GM23338 (cell line): ENCODE measurements around the gene PITHD1. TPM values are rescaled to one million over a fixed set of nuclear protein-coding genes. Genes with fewer than 3 reads are reported as not detected.

Source experiments
- ATAC-seq: fragments of 200-7000 bp; cut with Tn5 transposase; 3 replicates; pipeline ENCODE4 v1.9.1; 2020
- DNase-seq: peaks from one replicate; pipeline ENCODE4 v3.0.0-alpha.2; 2015; ENCODE audit warnings: low spot score
- H2AFZ ChIP-seq: fragments of 200-600 bp; sonication (generic); 2 replicates; pipeline ENCODE4 v1.8.0; 2016; ENCODE audit warnings: antibody characterized with exemption, mild to moderate bottlenecking, moderate library complexity
- H3F3A ChIP-seq: fragments of 200-600 bp; sonication (generic); replicated peaks from 2 replicates; pipeline ENCODE4 v1.8.0; 2017; ENCODE audit warnings: antibody characterized with exemption, mixed run types, low read depth
- H3K27ac ChIP-seq: fragments of 200-600 bp; sonication (generic); 2 replicates; pipeline ENCODE4 v1.6.1; 2016; ENCODE audit warnings: low read depth
- H3K27me3 ChIP-seq: fragments of 200-600 bp; sonication (generic); 2 replicates; pipeline ENCODE4 v1.8.0; 2016; ENCODE audit warnings: mild to moderate bottlenecking, mixed run types, moderate library complexity; ENCODE audit not compliant: insufficient read depth
- H3K36me3 ChIP-seq: fragments of 200-600 bp; sonication (generic); 2 replicates; pipeline ENCODE4 v1.8.0; 2016; ENCODE audit warnings: mild to moderate bottlenecking; ENCODE audit not compliant: insufficient read depth
- H3K4me1 ChIP-seq: fragments of 200-600 bp; sonication (generic); 2 replicates; pipeline ENCODE4 v1.8.0; 2016; ENCODE audit warnings: mild to moderate bottlenecking, moderate library complexity; ENCODE audit not compliant: insufficient read depth
- H3K4me2 ChIP-seq: fragments of 200-600 bp; sonication (generic); 2 replicates; pipeline ENCODE4 v1.7.1; 2017; ENCODE audit warnings: mixed run types
- H3K4me3 ChIP-seq: fragments of 200-600 bp; sonication (generic); 2 replicates; pipeline ENCODE4 v1.6.1; 2016; ENCODE audit warnings: mixed run types
- H3K79me2 ChIP-seq: fragments of 200-600 bp; sonication (generic); replicated peaks from 2 replicates; pipeline ENCODE4 v1.8.0; 2017; ENCODE audit warnings: mild to moderate bottlenecking; ENCODE audit not compliant: insufficient read depth
- H3K9me2 ChIP-seq: fragments of 200-600 bp; sonication (generic); 2 replicates; pipeline ENCODE4 v1.8.0; 2017; ENCODE audit not compliant: insufficient read depth
- H4K20me1 ChIP-seq: fragments of 200-600 bp; sonication (generic); replicated peaks from 2 replicates; pipeline ENCODE4 v1.8.0; 2017; ENCODE audit warnings: mild to moderate bottlenecking; ENCODE audit not compliant: insufficient read depth
- H3K27ac Mint-ChIP-seq: 2 replicates; pipeline ENCODE4 v1.8.0; 2020; ENCODE audit warnings: inconsistent platforms, mild to moderate bottlenecking, moderate library complexity, mixed read lengths
- H3K27me3 Mint-ChIP-seq: 3 replicates; pipeline ENCODE4 v1.8.0; 2022; ENCODE audit warnings: low read depth, mild to moderate bottlenecking, moderate library complexity, mixed read lengths, inconsistent platforms; ENCODE audit not compliant: insufficient read depth, poor library complexity
- H3K36me3 Mint-ChIP-seq: 3 replicates; pipeline ENCODE4 v1.8.0; 2021; ENCODE audit warnings: low read depth, mild to moderate bottlenecking, inconsistent platforms, moderate library complexity, mixed read lengths
- H3K4me1 Mint-ChIP-seq: 3 replicates; pipeline ENCODE4 v1.8.0; 2020; ENCODE audit warnings: mild to moderate bottlenecking, inconsistent platforms, mixed read lengths
- H3K4me3 Mint-ChIP-seq: 3 replicates; pipeline ENCODE4 v1.8.0; 2021; ENCODE audit warnings: moderate library complexity, mild to moderate bottlenecking, inconsistent platforms, mixed read lengths
- H3K9me3 Mint-ChIP-seq: 3 replicates; pipeline ENCODE4 v1.8.0; 2020; ENCODE audit warnings: moderate library complexity, mild to moderate bottlenecking, inconsistent platforms, mixed read lengths
- CREB1 ChIP-seq: fragments of 250-450 bp; sonication (Bioruptor Pico); IDR thresholded peaks from 2 replicates; pipeline ENCODE4 v1.5.0; 2020; ENCODE audit warnings: low read depth, mild to moderate bottlenecking, moderate library complexity
- EZH2 ChIP-seq: fragments of 200-600 bp; sonication (generic); IDR thresholded peaks from one replicate; pipeline ENCODE4 v1.8.0; 2017; ENCODE audit warnings: antibody characterized with exemption, mild to moderate bottlenecking, low read depth; ENCODE audit not compliant: unreplicated experiment
- EZH2phosphoT487 ChIP-seq: fragments of 200-600 bp; sonication (generic); IDR thresholded peaks from one replicate; pipeline ENCODE4 v1.8.1; 2018; ENCODE audit warnings: antibody characterized with exemption; ENCODE audit not compliant: unreplicated experiment
- JUNB ChIP-seq: IDR thresholded peaks from one replicate; pipeline ENCODE4 v1.6.1; 2016; ENCODE audit warnings: antibody characterized with exemption; ENCODE audit not compliant: unreplicated experiment
- NANOG ChIP-seq: IDR thresholded peaks from 2 replicates; pipeline ENCODE4 v1.6.1; 2016; ENCODE audit warnings: antibody characterized with exemption, borderline replicate concordance
- POLR2AphosphoS5 ChIP-seq: IDR thresholded peaks from 2 replicates; pipeline ENCODE4 v1.6.1; 2016; ENCODE audit warnings: antibody characterized with exemption, low read depth
- STAT1 ChIP-seq: IDR thresholded peaks from one replicate; pipeline ENCODE4 v1.6.1; 2016; ENCODE audit warnings: antibody characterized with exemption; ENCODE audit not compliant: unreplicated experiment
- ZNF114 ChIP-seq: fragments of 250-450 bp; sonication (Bioruptor Pico); IDR thresholded peaks from 2 replicates; pipeline ENCODE4 v1.5.0; 2020; ENCODE audit warnings: mild to moderate bottlenecking, moderate library complexity
- polyA plus RNA-seq: library from polyadenylated mRNA; unstranded; fragments of >200 nt; fragmentation: Nextera tagmentation; extraction: Ambion mirVana; gene quantifications from 2 replicates; pipeline ENCODE4 v1.2.1, GENCODE V29; 2016
- total RNA-seq: library from RNA; depleted of rRNA; stranded (reverse); fragments of >200 nt; shearing (Covaris generic); gene quantifications from 2 replicates; pipeline ENCODE4 v1.2.3, GENCODE V29; 2014
- TF ChIP-seq, protein P1 (sequence below): IDR thresholded peaks from 2 replicates; pipeline ENCODE4 v1.6.1; 2016; ENCODE audit warnings: antibody characterized with exemption
- TF ChIP-seq, protein P2 (sequence below), 2 experiments: fragments of 200-600 bp in 1 of 2; sonication (generic) in 1 of 2; conservative IDR thresholded peaks; 2 replicates each; pipeline versions ENCODE4 v1.5.1 to v1.6.1; 2016 to 2017; ENCODE audit warnings: antibody characterized with exemption in 2 of 2, low read depth in 2 of 2, mild to moderate bottlenecking in 2 of 2, moderate library complexity in 1 of 2

Gene PITHD1
- total and polyA plus RNA-seq, 2 experiments from 2014 or later, result 52.9 to 99.0 TPM

DNA sequence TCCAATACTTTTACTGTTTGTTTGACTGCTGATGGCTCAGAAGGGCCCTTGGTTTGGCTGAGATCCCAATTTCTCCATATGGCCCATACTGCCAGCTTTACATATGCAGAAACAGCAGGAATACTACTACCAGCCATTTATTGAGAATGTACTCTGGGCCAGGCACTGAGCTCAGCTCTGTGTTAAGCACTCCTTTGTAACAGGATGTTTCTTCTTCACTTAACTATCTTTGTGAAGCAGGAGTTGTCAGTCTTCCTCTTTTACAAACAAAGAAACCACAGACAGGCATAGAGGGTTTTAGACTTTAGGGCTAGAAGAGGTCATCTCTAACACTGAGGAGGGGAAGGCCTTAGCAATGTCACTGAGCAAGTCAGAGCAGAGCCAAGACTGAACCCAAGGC lies 38.7 kb downstream of the PITHD1 start:
- Histone ChIP-seq H2AFZ (no peak overlapping the region), H4K20me1 (no peaks in the 10 kb centered on the region), H3K27ac (no peak overlapping the region), H3K9me2 (no peaks in the 10 kb centered on the region), H3K4me3 (no peak overlapping the region), H3K27me3 (no peaks in the 10 kb centered on the region), H3K4me2 (no peak overlapping the region), H3K79me2 (no peaks in the 10 kb centered on the region), H3F3A (no peaks in the 10 kb centered on the region), H3K4me1 (no peaks in the 10 kb centered on the region), H3K36me3 (no peaks in the 10 kb centered on the region)
- ATAC-seq (no peak), DNase-seq (no peak)
- TF ChIP-seq STAT1 (no peak), JUNB (no peak), ZNF114 (CRISPR knock-in tag) (no peak), CREB1 (no peak), EZH2phosphoT487 (no peak), NANOG (no peak), POLR2AphosphoS5 (no peak)
- TF ChIP-seq, protein P1, sequence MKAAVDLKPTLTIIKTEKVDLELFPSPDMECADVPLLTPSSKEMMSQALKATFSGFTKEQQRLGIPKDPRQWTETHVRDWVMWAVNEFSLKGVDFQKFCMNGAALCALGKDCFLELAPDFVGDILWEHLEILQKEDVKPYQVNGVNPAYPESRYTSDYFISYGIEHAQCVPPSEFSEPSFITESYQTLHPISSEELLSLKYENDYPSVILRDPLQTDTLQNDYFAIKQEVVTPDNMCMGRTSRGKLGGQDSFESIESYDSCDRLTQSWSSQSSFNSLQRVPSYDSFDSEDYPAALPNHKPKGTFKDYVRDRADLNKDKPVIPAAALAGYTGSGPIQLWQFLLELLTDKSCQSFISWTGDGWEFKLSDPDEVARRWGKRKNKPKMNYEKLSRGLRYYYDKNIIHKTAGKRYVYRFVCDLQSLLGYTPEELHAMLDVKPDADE, result no peak
- no peaks in the 10 kb centered on the region for H3K36me3 Mint-ChIP-seq
- no peaks in the 10 kb centered on the region; the same call in 2 of the 3 replicates for H3K9me3 Mint-ChIP-seq
- peaks cover 5% of the 10 kb centered on the region for H3K27me3 Mint-ChIP-seq
- H3K27ac Mint-ChIP-seq, result no peak overlapping the region
- H3K4me3 Mint-ChIP-seq, result no peak overlapping the region
- H3K4me1 Mint-ChIP-seq, result no peaks in the 10 kb centered on the region

DNA sequence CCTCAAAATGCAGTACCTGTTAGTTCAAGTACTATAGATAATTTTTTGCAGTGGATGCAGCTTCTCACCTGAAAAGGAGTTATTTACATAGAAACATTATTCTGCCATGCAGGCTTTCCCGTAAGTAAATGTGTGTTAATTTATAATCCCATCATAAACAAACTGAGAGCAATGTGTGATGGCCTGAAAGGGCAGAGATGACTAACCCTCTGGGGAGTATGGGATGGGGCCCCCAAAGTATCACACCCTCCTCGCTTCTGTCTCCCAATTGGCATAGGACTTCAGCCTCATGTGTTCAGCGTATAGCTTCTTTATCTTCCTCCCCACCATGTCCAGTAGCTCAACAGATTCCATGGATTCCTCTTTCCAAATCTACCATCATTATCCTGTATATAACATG lies 39.4 kb downstream of the PITHD1 start:
- DNase-seq (no peak), ATAC-seq (no peak)
- Mint-ChIP-seq H3K36me3 (no peaks in the 10 kb centered on the region), H3K27me3 (peaks cover 5% of the 10 kb centered on the region), H3K27ac (no peak overlapping the region), H3K4me1 (no peaks in the 10 kb centered on the region), H3K4me3 (no peak overlapping the region), H3K9me3 (no peaks in the 10 kb centered on the region; the same call in 2 of the 3 replicates)
- no peaks in the 10 kb centered on the region for H4K20me1 ChIP-seq
- H3K27me3 ChIP-seq, result no peaks in the 10 kb centered on the region
- no peak overlapping the region for H3K27ac ChIP-seq
- H2AFZ ChIP-seq, result no peak overlapping the region
- H3K4me3 ChIP-seq, result no peak overlapping the region
- no peaks in the 10 kb centered on the region for H3F3A ChIP-seq
- no peaks in the 10 kb centered on the region for H3K36me3 ChIP-seq
- no peaks in the 10 kb centered on the region for H3K4me1 ChIP-seq
- no peaks in the 10 kb centered on the region for H3K79me2 ChIP-seq
- no peaks in the 10 kb centered on the region for H3K9me2 ChIP-seq
- H3K4me2 ChIP-seq, result no peak overlapping the region
- no peak for TF ChIP-seq EZH2phosphoT487
- TF ChIP-seq, protein P1, result no peak

DNA sequence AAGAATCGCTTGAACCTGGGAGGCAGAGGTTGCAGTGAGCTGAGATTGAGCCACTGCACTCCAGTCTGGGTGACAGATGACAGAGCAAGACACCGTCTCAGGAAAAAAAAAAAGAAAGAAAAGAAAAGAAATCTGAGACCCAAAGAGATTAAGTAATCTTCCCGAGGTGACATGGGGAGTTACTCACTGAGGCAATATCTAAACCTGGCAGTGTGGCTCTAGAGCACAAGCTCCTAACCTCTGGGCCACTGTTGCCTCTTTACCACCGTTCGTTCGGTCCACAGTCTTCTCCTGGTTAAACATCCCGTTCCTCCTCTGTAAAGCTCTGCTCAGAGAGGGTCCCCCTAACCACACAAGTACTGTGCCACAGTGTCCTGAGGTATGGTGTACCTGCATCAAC lies 45.5 kb downstream of the PITHD1 start:
- Histone ChIP-seq H2AFZ (no peak overlapping the region), H3K36me3 (no peaks in the 10 kb centered on the region), H3K79me2 (no peaks in the 10 kb centered on the region; the same call in 1 of the 2 replicates), H3K4me2 (peak overlapping the region; percentile 89; the same call in 1 of the 2 replicates), H4K20me1 (no peaks in the 10 kb centered on the region), H3K4me3 (peak overlapping the region; percentile 98; the same call in 1 of the 2 replicates), H3K4me1 (peaks cover 7% of the 10 kb centered on the region), H3K9me2 (no peaks in the 10 kb centered on the region), H3F3A (0 out of 2 replicates have a peak, but pooled peaks cover 6% of the 10 kb centered on the region), H3K27ac (no peak overlapping the region), H3K27me3 (no peaks in the 10 kb centered on the region)
- no peaks in the 10 kb centered on the region; the same call in 2 of the 3 replicates for H3K9me3 Mint-ChIP-seq
- peaks cover 14% of the 10 kb centered on the region for H3K27me3 Mint-ChIP-seq
- H3K36me3 Mint-ChIP-seq, result no peaks in the 10 kb centered on the region
- peak overlapping the region; percentile 93 for H3K4me3 Mint-ChIP-seq
- DNase-seq (no peak), ATAC-seq (no peak)
- no peak overlapping the region for H3K27ac Mint-ChIP-seq
- H3K4me1 Mint-ChIP-seq, result peaks cover 3% of the 10 kb centered on the region; the same call in 2 of the 3 replicates
- no peak for TF ChIP-seq EZH2
- TF ChIP-seq EZH2phosphoT487, result no peak
- TF ChIP-seq JUNB, result no peak
- no peak for TF ChIP-seq NANOG
- no peak for TF ChIP-seq STAT1
- TF ChIP-seq CREB1, result no peak
- TF ChIP-seq, protein P1, result no peak
- TF ChIP-seq, protein P2, sequence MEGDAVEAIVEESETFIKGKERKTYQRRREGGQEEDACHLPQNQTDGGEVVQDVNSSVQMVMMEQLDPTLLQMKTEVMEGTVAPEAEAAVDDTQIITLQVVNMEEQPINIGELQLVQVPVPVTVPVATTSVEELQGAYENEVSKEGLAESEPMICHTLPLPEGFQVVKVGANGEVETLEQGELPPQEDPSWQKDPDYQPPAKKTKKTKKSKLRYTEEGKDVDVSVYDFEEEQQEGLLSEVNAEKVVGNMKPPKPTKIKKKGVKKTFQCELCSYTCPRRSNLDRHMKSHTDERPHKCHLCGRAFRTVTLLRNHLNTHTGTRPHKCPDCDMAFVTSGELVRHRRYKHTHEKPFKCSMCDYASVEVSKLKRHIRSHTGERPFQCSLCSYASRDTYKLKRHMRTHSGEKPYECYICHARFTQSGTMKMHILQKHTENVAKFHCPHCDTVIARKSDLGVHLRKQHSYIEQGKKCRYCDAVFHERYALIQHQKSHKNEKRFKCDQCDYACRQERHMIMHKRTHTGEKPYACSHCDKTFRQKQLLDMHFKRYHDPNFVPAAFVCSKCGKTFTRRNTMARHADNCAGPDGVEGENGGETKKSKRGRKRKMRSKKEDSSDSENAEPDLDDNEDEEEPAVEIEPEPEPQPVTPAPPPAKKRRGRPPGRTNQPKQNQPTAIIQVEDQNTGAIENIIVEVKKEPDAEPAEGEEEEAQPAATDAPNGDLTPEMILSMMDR (conservative IDR thresholded peaks at IDR 0.05; ENCODE audit: low read depth in 2 of 2), result no peak
- no peak for TF ChIP-seq ZNF114 (CRISPR knock-in tag)
